IMR-90 (cell line): ENCODE results near the gene FOXL1. TPM values are rescaled to one million over a fixed set of nuclear protein-coding genes. Genes with fewer than 3 reads are reported as not detected.

Source experiments
- ATAC-seq: fragments of 200-7000 bp; cut with Tn5 transposase; 2 replicates; pipeline ENCODE4 v1.9.1; 2020; ENCODE audit warnings: low read depth, mild to moderate bottlenecking, moderate library complexity
- BruUV-seq: library from RNA; stranded (reverse); fragments of 400-500 nt; replicated peaks from 2 replicates; lab custom pipeline; 2021; lab: Mats Ljungman, UMichigan
- CTCF ChIA-PET: fragments of 300-600 bp; formaldehyde crosslinking; extraction: SDS; loops from one replicate; lab custom pipeline; 2021; ENCODE audit warnings: antibody characterized with exemption; lab: Yijun Ruan, JAX
- POLR2A ChIA-PET: fragments of 300-600 bp; sonication (Branson Sonifier 250); formaldehyde crosslinking; loops from one replicate; lab custom pipeline; 2022; ENCODE audit warnings: antibody characterized with exemption; ENCODE audit not compliant: unreplicated experiment; lab: Charles Lee
- DNase-seq: peaks from one replicate; pipeline ENCODE4 v3.0.0; 2013
- H2AFZ ChIP-seq: replicated peaks from 2 replicates; pipeline ENCODE3; 2013; ENCODE audit warnings: low read length, mild to moderate bottlenecking; ENCODE audit not compliant: poor library complexity
- H2AK5ac ChIP-seq: 2 replicates; pipeline ENCODE4 v1.6.1; 2013; ENCODE audit warnings: low read depth, low read length, inconsistent platforms
- H2AK9ac ChIP-seq: replicated peaks from 2 replicates; pipeline ENCODE3; 2013; ENCODE audit warnings: mild to moderate bottlenecking, low read depth, low read length, moderate library complexity; ENCODE audit not compliant: poor library complexity
- H2BK120ac ChIP-seq: 2 replicates; pipeline ENCODE4 v1.6.1; 2013; ENCODE audit warnings: low read depth, low read length, inconsistent platforms
- H2BK15ac ChIP-seq: 3 replicates; pipeline ENCODE4 v1.6.1; 2013; ENCODE audit warnings: low read depth, low read length, inconsistent platforms
- H2BK20ac ChIP-seq: 2 replicates; pipeline ENCODE4 v1.6.1; 2013; ENCODE audit warnings: low read depth, mild to moderate bottlenecking, inconsistent platforms, low read length, moderate library complexity
- H2BK5ac ChIP-seq: 2 replicates; pipeline ENCODE4 v1.6.1; 2013; ENCODE audit warnings: mild to moderate bottlenecking, low read depth, low read length, inconsistent platforms; ENCODE audit not compliant: poor library complexity, severe bottlenecking
- H3K14ac ChIP-seq: replicated peaks from 2 replicates; pipeline ENCODE4 v1.6.1; 2013; ENCODE audit warnings: low read depth, low read length, inconsistent platforms
- H3K18ac ChIP-seq: 2 replicates; pipeline ENCODE4 v1.6.1; 2013; ENCODE audit warnings: low read depth, low read length, control low read depth
- H3K23ac ChIP-seq: 2 replicates; pipeline ENCODE4 v1.6.1; 2013; ENCODE audit warnings: low read depth, low read length, inconsistent platforms
- H3K27ac ChIP-seq: 2 replicates; pipeline ENCODE4 v1.5.1; 2013; ENCODE audit warnings: mild to moderate bottlenecking, control low read depth, low read length; ENCODE audit not compliant: insufficient read depth
- H3K27me3 ChIP-seq: 2 replicates; pipeline ENCODE4 v1.6.1; 2013; ENCODE audit warnings: low read length; ENCODE audit not compliant: control insufficient read depth, insufficient read depth
- H3K36me3 ChIP-seq: 2 replicates; pipeline ENCODE4 v1.6.1; 2013; ENCODE audit warnings: low read length, mixed read lengths; ENCODE audit not compliant: control insufficient read depth, insufficient read depth
- H3K4ac ChIP-seq: 2 replicates; pipeline ENCODE4 v1.6.1; 2013; ENCODE audit warnings: low read depth, low read length, inconsistent platforms
- H3K4me1 ChIP-seq: 2 replicates; pipeline ENCODE4 v1.6.1; 2013; ENCODE audit warnings: low read length, mixed read lengths; ENCODE audit not compliant: control insufficient read depth, insufficient read depth
- H3K4me2 ChIP-seq: 2 replicates; pipeline ENCODE4 v1.6.1; 2013; ENCODE audit warnings: low read depth, mild to moderate bottlenecking, control low read depth, low read length, moderate library complexity
- H3K4me3 ChIP-seq: 2 replicates; pipeline ENCODE4 v1.5.1; 2013; ENCODE audit warnings: low read depth, mild to moderate bottlenecking, control low read depth, low read length, moderate library complexity; ENCODE audit not compliant: insufficient read depth
- H3K56ac ChIP-seq: 2 replicates; pipeline ENCODE4 v1.6.1; 2013; ENCODE audit warnings: low read length, inconsistent platforms; ENCODE audit not compliant: insufficient read depth; ENCODE audit errors: extremely low read depth
- H3K79me1 ChIP-seq, 2 experiments: 2 replicates each; pipeline ENCODE4 v1.6.1; 2013; ENCODE audit warnings: low read length in 2 of 2, inconsistent platforms in 1 of 2, low read depth in 1 of 2
- H3K9ac ChIP-seq: 2 replicates; pipeline ENCODE4 v1.6.1; 2013; ENCODE audit warnings: low read depth, low read length, control low read depth
- H3K9me1 ChIP-seq: 2 replicates; pipeline ENCODE4 v1.6.1; 2013; ENCODE audit warnings: low read length, inconsistent platforms; ENCODE audit not compliant: insufficient read depth
- H3K9me3 ChIP-seq: 2 replicates; pipeline ENCODE4 v1.6.1; 2013; ENCODE audit warnings: low read length; ENCODE audit not compliant: control insufficient read depth, insufficient read depth
- H4K20me1 ChIP-seq: 2 replicates; pipeline ENCODE4 v1.6.1; 2013; ENCODE audit warnings: low read length, inconsistent platforms; ENCODE audit not compliant: insufficient read depth
- H4K5ac ChIP-seq: 2 replicates; pipeline ENCODE4 v1.6.1; 2013; ENCODE audit warnings: mild to moderate bottlenecking, low read depth, low read length, control low read depth
- H4K8ac ChIP-seq, 2 experiments: 2 replicates each; pipeline ENCODE4 v1.6.1; 2013; ENCODE audit warnings: low read depth in 2 of 2, low read length in 2 of 2, control low read depth in 1 of 2, inconsistent platforms in 1 of 2
- H4K91ac ChIP-seq: 2 replicates; pipeline ENCODE4 v1.6.1; 2013; ENCODE audit warnings: low read depth, low read length, inconsistent platforms; ENCODE audit not compliant: insufficient read depth
- BHLHE40 ChIP-seq: fragments of 150-350 bp; IDR thresholded peaks from 2 replicates; pipeline ENCODE4 v1.6.1; 2016; ENCODE audit warnings: mild to moderate bottlenecking, low read depth, low read length
- CEBPB ChIP-seq: IDR thresholded peaks from 2 replicates; pipeline ENCODE4 v1.6.1; 2012; ENCODE audit warnings: low read depth, low read length, improper control_type of control experiment
- CHD1 ChIP-seq: IDR thresholded peaks from 2 replicates; pipeline ENCODE4 v1.6.1; 2012; ENCODE audit warnings: low read depth, low read length, improper control_type of control experiment
- CTCF ChIP-seq: conservative IDR thresholded peaks from 2 replicates; pipeline ENCODE4 v1.5.1; 2012; ENCODE audit warnings: mild to moderate bottlenecking, low read depth, low read length, improper control_type of control experiment
- ELK1 ChIP-seq: fragments of 150-350 bp; IDR thresholded peaks from 2 replicates; pipeline ENCODE4 v1.6.1; 2016; ENCODE audit warnings: low read depth, mild to moderate bottlenecking, low read length, moderate library complexity, borderline replicate concordance
- FOS ChIP-seq: fragments of 150-350 bp; IDR thresholded peaks from 2 replicates; pipeline ENCODE4 v1.6.1; 2016; ENCODE audit warnings: low read depth, low read length
- MXI1 ChIP-seq: IDR thresholded peaks from 2 replicates; pipeline ENCODE4 v1.6.1; 2012; ENCODE audit warnings: low read depth, mild to moderate bottlenecking, low read length, moderate library complexity, borderline replicate concordance
- NFE2L2 ChIP-seq: fragments of 150-350 bp; IDR thresholded peaks from 2 replicates; pipeline ENCODE4 v1.6.1; 2016; ENCODE audit warnings: low read depth, mild to moderate bottlenecking, low read length
- POLR2A ChIP-seq: IDR thresholded peaks from 2 replicates; pipeline ENCODE4 v1.6.1; 2012; ENCODE audit warnings: mild to moderate bottlenecking, low read depth, low read length
- RAD21 ChIP-seq: IDR thresholded peaks from 2 replicates; pipeline ENCODE4 v1.6.1; 2012; ENCODE audit warnings: low read length, improper control_type of control experiment
- RFX5 ChIP-seq: IDR thresholded peaks from 2 replicates; pipeline ENCODE4 v1.8.0; 2012; ENCODE audit warnings: low read depth, mild to moderate bottlenecking, low read length, moderate library complexity
- SMC3 ChIP-seq: fragments of 150-350 bp; IDR thresholded peaks from 2 replicates; pipeline ENCODE4 v1.6.1; 2016; ENCODE audit warnings: low read depth, mild to moderate bottlenecking, antibody characterized with exemption, low read length, moderate library complexity
- USF2 ChIP-seq: fragments of 150-350 bp; IDR thresholded peaks from 2 replicates; pipeline ENCODE4 v1.6.1; 2017; ENCODE audit warnings: mild to moderate bottlenecking, antibody characterized with exemption, low read length, low read depth
- WGBS, 2 experiments: methylation state at CpG; one replicate each; pipeline versions ENCODE4 v1.1.5 to v1.1.7; 2013; ENCODE audit warnings: missing lambda C conversion rate in 2 of 2; ENCODE audit not compliant: insufficient read length in 1 of 2; ENCODE audit errors: extremely low coverage in 2 of 2; 5-methylcytosine and 5-hydroxymethylcytosine counted together
- dilution Hi-C: fragments of 300-500 bp; cut with HindIII; formaldehyde crosslinking; loops from one replicate; pipeline ENCODE4 v1.14.3; 2018; ENCODE audit warnings: low sequenced_read_pairs; ENCODE audit not compliant: unreplicated experiment
- in situ Hi-C: fragments of 300-500 bp; cut with MboI; formaldehyde crosslinking; loops from 3 replicates; pipeline ENCODE4 v1.14.3; 2019; ENCODE audit warnings: low sequenced_read_pairs, inconsistent platforms, mixed read lengths
- intact Hi-C: fragments of 100-400 bp; cut with micrococcal nuclease; formaldehyde crosslinking; loops from 2 replicates; pipeline ENCODE4 v1.10.0; 2022
- polyA plus RNA-seq, 3 experiments: library from polyadenylated mRNA; depleted of rRNA; stranded (reverse); fragments of >200 nt; gene quantifications; 2 replicates each; pipeline ENCODE4 v1.2.3, GENCODE V29; 2012; ENCODE audit warnings: low replicate concordance in 1 of 3
- total RNA-seq: library from RNA; depleted of rRNA; stranded (reverse); fragments of >200 nt; gene quantifications from 2 replicates; pipeline ENCODE4 v1.2.3, GENCODE V29; 2012

FOXL1 gene
- total and polyA plus RNA-seq, 2 of the 4 experiments (the other 2 are of a cell fraction): 15.2 to 25.8 TPM

GRCh38 chr16:86598607-86599565 lies 20.5 kb downstream of the FOXL1 start:
- Histone ChIP-seq H3K56ac (no peak overlapping the region), H3K27me3 (no peaks in the 10 kb centered on the region), H4K91ac (peak overlapping the region; percentile 46), H2AK5ac (peak overlapping the region; percentile 95), H2AFZ (peak overlapping the region; percentile 0), H2BK120ac (peak overlapping the region; percentile 54), H4K5ac (no peak overlapping the region), H3K4ac (peak overlapping the region; percentile 78), H2BK20ac (peak overlapping the region; percentile 48; the same call in 1 of the 2 replicates), H3K9me1 (no peaks in the 10 kb centered on the region; the same call in 1 of the 2 replicates), H3K4me3 (no peak overlapping the region), H3K9me3 (no peaks in the 10 kb centered on the region), H3K14ac (no peak overlapping the region; the same call in 1 of the 2 replicates), H4K20me1 (no peaks in the 10 kb centered on the region), H3K27ac (no peak overlapping the region), H3K23ac (no peak overlapping the region), H2BK15ac (peak overlapping the region; percentile 85; the same call in 1 of the 3 replicates), H3K79me1 (0 out of 4 replicates have a peak, but pooled peaks cover 4 to 6% of the 10 kb centered on the region in 2 experiments), H3K9ac (no peak overlapping the region), H2AK9ac (no peak overlapping the region), H3K4me1 (peaks cover 4% of the 10 kb centered on the region), H3K4me2 (peak overlapping the region; percentile 12; the same call in 1 of the 2 replicates), H3K36me3 (no peaks in the 10 kb centered on the region), H4K8ac (peak overlapping the region; percentile 21 to 31; a peak in 2 of 4 replicates), H3K18ac (no peak overlapping the region), H2BK5ac (peak overlapping the region; percentile 29)
- ChIA-PET POLR2A (no interaction called here), CTCF (no interaction called here)
- dilution Hi-C loops (no loop called here), intact Hi-C loops (no loop called here), in situ Hi-C loops (no loop called here)
- ATAC-seq (peak; percentile 55), DNase-seq (peak; percentile 38)
- 96% methylated on average over 4 of the region's 22 CpGs; no CpG with 5 or more reads in 1 of the 2 experiments for WGBS, 2 experiments
- TF ChIP-seq POLR2A: no peak
- no peak for TF ChIP-seq CHD1
- no peak for TF ChIP-seq CTCF
- no peak for TF ChIP-seq FOS
- TF ChIP-seq RAD21: no peak
- TF ChIP-seq RFX5: no peak
- no peak for TF ChIP-seq ELK1
- TF ChIP-seq CEBPB: no peak
- TF ChIP-seq BHLHE40: no peak
- TF ChIP-seq SMC3: no peak
- no peak for TF ChIP-seq USF2
- TF ChIP-seq MXI1: no peak
- no peak for TF ChIP-seq NFE2L2
- BruUV-seq: no TSS peak
